Hepatocyte (in vitro differentiated cells): ENCODE measurements around the gene PSMB7. TPM values are rescaled to one million over a fixed set of nuclear protein-coding genes. Genes with fewer than 3 reads are reported as not detected.

Source experiments
- DNase-seq: peaks from one replicate; pipeline ENCODE4 v3.0.0-alpha.2; 2016; ENCODE audit warnings: low spot score
- H2AFZ ChIP-seq: fragments of 200-600 bp; sonication (generic); 2 replicates; pipeline ENCODE4 v1.6.0; 2016; ENCODE audit warnings: antibody characterized with exemption, mild to moderate bottlenecking
- H3K27ac ChIP-seq: fragments of 200-600 bp; sonication (generic); 2 replicates; pipeline ENCODE4 v1.5.1; 2016; ENCODE audit warnings: mild to moderate bottlenecking
- H3K27me3 ChIP-seq: fragments of 200-600 bp; sonication (generic); 2 replicates; pipeline ENCODE4 v1.6.1; 2016
- H3K36me3 ChIP-seq: fragments of 200-600 bp; sonication (generic); replicated peaks from 2 replicates; pipeline ENCODE4 v1.5.1; 2016; ENCODE audit warnings: low read depth; ENCODE audit not compliant: insufficient read depth
- H3K4me1 ChIP-seq: fragments of 200-600 bp; sonication (generic); 2 replicates; pipeline ENCODE4 v1.5.1; 2016; ENCODE audit warnings: mild to moderate bottlenecking, moderate library complexity; ENCODE audit not compliant: insufficient read depth
- H3K4me2 ChIP-seq: fragments of 200-600 bp; sonication (generic); 2 replicates; pipeline ENCODE4 v1.6.0; 2016
- H3K4me3 ChIP-seq: fragments of 200-600 bp; sonication (generic); 2 replicates; pipeline ENCODE4 v1.5.1; 2016; ENCODE audit warnings: mild to moderate bottlenecking
- H3K79me2 ChIP-seq: fragments of 200-600 bp; sonication (generic); 2 replicates; pipeline ENCODE4 v1.6.0; 2017; ENCODE audit warnings: mild to moderate bottlenecking
- H3K9me2 ChIP-seq: fragments of 200-600 bp; sonication (generic); replicated peaks from 2 replicates; pipeline ENCODE4 v1.6.0; 2017; ENCODE audit warnings: mild to moderate bottlenecking; ENCODE audit not compliant: insufficient read depth
- H3K9me3 ChIP-seq: fragments of 200-600 bp; sonication (generic); 2 replicates; pipeline ENCODE4 v1.5.1; 2016; ENCODE audit warnings: low read depth, mild to moderate bottlenecking
- H4K20me1 ChIP-seq: fragments of 200-600 bp; sonication (generic); 2 replicates; pipeline ENCODE4 v1.6.0; 2016; ENCODE audit warnings: mild to moderate bottlenecking; ENCODE audit not compliant: insufficient read depth, poor library complexity, severe bottlenecking
- CTCF ChIP-seq: fragments of 200-600 bp; sonication (generic); IDR thresholded peaks from 2 replicates; pipeline ENCODE4 v1.5.1; 2016; ENCODE audit warnings: antibody characterized with exemption, mild to moderate bottlenecking; ENCODE audit not compliant: poor library complexity
- EZH2 ChIP-seq: fragments of 200-600 bp; sonication (generic); IDR thresholded peaks from 2 replicates; pipeline ENCODE4 v1.6.1; 2016; ENCODE audit warnings: antibody characterized with exemption, mild to moderate bottlenecking, borderline replicate concordance
- EZH2phosphoT487 ChIP-seq: fragments of 200-600 bp; sonication (generic); IDR thresholded peaks from one replicate; pipeline ENCODE4 v1.6.1; 2018; ENCODE audit warnings: antibody characterized with exemption, mild to moderate bottlenecking, low read depth, moderate library complexity; ENCODE audit not compliant: unreplicated experiment, severe bottlenecking
- WGBS: methylation state at CpG from one replicate; pipeline ENCODE4 v1.1.6; 2016; ENCODE audit warnings: low lambda C conversion rate; ENCODE audit errors: missing lambda C conversion rate; 5-methylcytosine and 5-hydroxymethylcytosine counted together
- polyA plus RNA-seq: library from polyadenylated mRNA; unstranded; fragments of >200 nt; fragmentation: Nextera tagmentation; extraction: Ambion mirVana; gene quantifications from 2 replicates; pipeline ENCODE4 v1.2.1, GENCODE V29; 2016
- total RNA-seq: library from RNA; depleted of rRNA; stranded (reverse); fragments of >200 nt; gene quantifications from 2 replicates; pipeline ENCODE4 v1.2.3, GENCODE V29; 2014

PSMB7 gene
- total and polyA plus RNA-seq, 2 experiments from 2014 or later, result 189 to 197 TPM

- Histone ChIP-seq H3K36me3 (no peaks in the 10 kb centered on the region), H3K9me2 (no peaks in the 10 kb centered on the region), H3K4me2 (no peak overlapping the region), H3K9me3 (no peaks in the 10 kb centered on the region), H3K27me3 (no peaks in the 10 kb centered on the region), H2AFZ (no peak overlapping the region), H4K20me1 (peaks cover 33% of the 10 kb centered on the region), H3K27ac (no peak overlapping the region), H3K4me3 (no peak overlapping the region), H3K79me2 (peaks cover 9% of the 10 kb centered on the region), H3K4me1 (no peaks in the 10 kb centered on the region)
- TF ChIP-seq CTCF, result no peak
- no peak for TF ChIP-seq EZH2
- TF ChIP-seq EZH2phosphoT487, result no peak
- no peak for DNase-seq
- 91% methylated on average over 4 of the region's 4 CpGs for WGBS
Measured at GRCh38 chr9:124353811-124354274, 61.4 kb downstream of the PSMB7 start.

DNA sequence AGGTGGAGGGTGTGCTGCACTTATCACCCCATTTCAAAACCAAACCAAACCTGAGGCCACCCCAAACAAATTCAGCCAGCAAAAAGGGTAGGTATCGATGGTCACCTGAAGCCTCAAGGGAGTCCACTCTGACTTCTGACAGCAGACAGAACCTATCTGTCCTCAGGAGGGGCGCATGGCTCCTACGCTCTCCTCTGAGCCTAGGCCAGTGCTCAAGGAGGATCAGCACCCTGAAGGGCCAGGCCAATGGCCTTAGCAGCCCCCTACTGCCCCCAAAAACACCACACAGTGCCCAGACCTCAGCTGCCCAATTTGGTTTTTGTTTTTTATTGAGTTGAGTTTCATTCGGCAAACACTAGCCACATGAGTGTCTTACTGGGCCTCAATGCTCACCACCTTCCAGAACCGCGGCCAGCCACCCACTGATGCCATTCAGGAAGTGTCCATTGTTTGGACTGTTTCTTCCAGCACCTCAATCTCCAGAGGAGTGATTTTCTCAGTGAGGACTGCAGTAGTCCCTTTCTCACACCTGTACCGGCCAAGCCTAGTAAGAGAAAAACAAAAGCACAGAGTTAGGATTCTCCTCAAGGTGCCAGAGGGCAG, 62.0 kb downstream of the PSMB7 start:
- WGBS, result 96% methylated on average over 7 of the region's 7 CpGs
- no peak overlapping the region for H3K27ac ChIP-seq
- no peak for DNase-seq
- H3K36me3 ChIP-seq, result no peaks in the 10 kb centered on the region
- H3K4me3 ChIP-seq, result no peak overlapping the region
- no peak overlapping the region for H3K4me2 ChIP-seq
- TF ChIP-seq EZH2phosphoT487, result no peak
- TF ChIP-seq CTCF, result no peak
- TF ChIP-seq EZH2, result no peak
- H3K4me1 ChIP-seq, result no peaks in the 10 kb centered on the region
- H3K79me2 ChIP-seq, result peaks cover 3% of the 10 kb centered on the region
- H4K20me1 ChIP-seq, result peaks cover 27% of the 10 kb centered on the region
- H3K9me3 ChIP-seq, result no peaks in the 10 kb centered on the region
- H3K9me2 ChIP-seq, result no peaks in the 10 kb centered on the region
- H2AFZ ChIP-seq, result no peak overlapping the region
- no peaks in the 10 kb centered on the region for H3K27me3 ChIP-seq

- WGBS, result 93% methylated on average over 8 of the region's 8 CpGs
- TF ChIP-seq CTCF, result no peak
- no peak for TF ChIP-seq EZH2phosphoT487
- TF ChIP-seq EZH2, result no peak
- H3K36me3 ChIP-seq, result no peaks in the 10 kb centered on the region
- H3K79me2 ChIP-seq, result no peaks in the 10 kb centered on the region
- H3K27me3 ChIP-seq, result no peaks in the 10 kb centered on the region
- no peaks in the 10 kb centered on the region for H3K9me3 ChIP-seq
- no peak overlapping the region for H3K4me2 ChIP-seq
- peaks cover 20% of the 10 kb centered on the region for H4K20me1 ChIP-seq
- no peak overlapping the region for H2AFZ ChIP-seq
- no peaks in the 10 kb centered on the region for H3K9me2 ChIP-seq
- H3K4me3 ChIP-seq, result no peak overlapping the region
- H3K4me1 ChIP-seq, result no peaks in the 10 kb centered on the region
- no peak for DNase-seq
- no peak overlapping the region for H3K27ac ChIP-seq
Measured at GRCh38 chr9:124352616-124353015, 62.6 kb downstream of the PSMB7 start.
